HK-2 (cell line): ENCODE data around the gene UMODL1.
A peak's percentile ranks its signal among the peaks of the same experiment; 100 is the strongest.

Experiments
- DNase-seq: peaks from one replicate; pipeline ENCODE4 v3.0.0-alpha.2; 2018; ENCODE audit not compliant: unreplicated experiment

Gene UMODL1

GRCh38 chr21:42098957-42099505 lies 27.9 kb downstream of the UMODL1 start:
- no peak for DNase-seq

- DNase-seq: no peak
Measured at GRCh38 chr21:42101246-42101645, 30.1 kb downstream of the UMODL1 start.

DNA sequence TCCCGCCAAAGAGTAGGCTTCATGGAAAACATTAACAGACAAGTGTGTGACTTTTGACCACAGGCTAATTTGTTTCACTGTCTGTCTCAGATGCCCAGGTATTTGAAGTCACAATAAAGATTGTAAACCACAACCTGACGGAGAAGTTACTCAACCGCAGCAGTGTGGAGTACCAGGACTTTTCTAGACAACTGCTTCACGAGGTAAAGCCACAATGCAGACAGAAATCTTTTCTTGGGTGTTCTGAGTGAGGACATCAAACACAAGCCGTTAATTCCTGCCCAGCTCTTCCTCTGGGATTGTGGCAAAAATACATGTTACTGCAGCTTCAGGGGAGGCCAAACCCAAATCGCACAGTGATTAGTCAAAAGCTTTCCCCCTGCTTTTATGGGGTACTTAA lies 31.0 kb downstream of the UMODL1 start:
- DNase-seq: peak; percentile 42

DNA sequence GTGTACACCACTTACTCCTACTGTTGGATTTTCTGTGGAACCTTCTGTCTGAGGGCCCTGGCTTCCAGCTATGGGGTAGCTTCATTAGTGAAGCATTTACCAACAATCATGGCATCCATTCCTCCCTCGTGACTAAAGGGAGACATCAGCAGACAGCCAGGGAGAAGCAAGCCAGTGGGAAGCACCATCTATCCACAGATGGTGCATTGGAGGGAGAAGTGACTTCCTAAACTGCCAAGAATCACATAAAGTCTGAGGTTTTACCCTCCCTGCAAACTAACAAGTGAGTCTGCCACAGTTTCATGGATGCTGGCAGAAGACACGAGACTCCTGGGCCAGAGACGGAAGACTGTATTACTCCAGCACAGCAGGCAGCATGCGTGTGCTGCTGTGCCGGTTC lies 31.4 kb downstream of the UMODL1 start:
- DNase-seq: no peak

GRCh38 chr21:42102991-42103390 lies 31.9 kb downstream of the UMODL1 start:
- no peak for DNase-seq

DNA sequence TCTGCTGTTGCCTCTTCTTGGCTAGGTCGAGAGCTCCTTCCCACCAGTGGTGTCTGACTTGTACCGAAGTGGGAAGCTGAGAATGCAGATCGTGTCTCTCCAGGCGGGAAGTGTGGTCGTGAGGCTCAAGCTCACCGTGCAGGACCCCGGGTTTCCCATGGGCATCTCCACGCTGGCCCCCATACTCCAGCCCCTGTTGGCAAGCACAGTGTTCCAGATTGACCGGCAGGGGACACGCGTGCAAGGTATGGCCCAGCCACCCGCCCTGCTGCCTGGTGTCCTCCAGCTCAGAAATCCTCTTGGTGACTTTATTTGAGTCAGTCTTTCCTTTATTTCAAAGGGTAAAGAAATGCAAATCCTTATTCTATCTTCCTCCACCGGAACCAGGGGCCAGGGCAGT lies 32.7 kb downstream of the UMODL1 start:
- DNase-seq: no peak

GRCh38 chr21:42105476-42106315 lies 34.6 kb downstream of the UMODL1 start:
- DNase-seq: no peak

DNA sequence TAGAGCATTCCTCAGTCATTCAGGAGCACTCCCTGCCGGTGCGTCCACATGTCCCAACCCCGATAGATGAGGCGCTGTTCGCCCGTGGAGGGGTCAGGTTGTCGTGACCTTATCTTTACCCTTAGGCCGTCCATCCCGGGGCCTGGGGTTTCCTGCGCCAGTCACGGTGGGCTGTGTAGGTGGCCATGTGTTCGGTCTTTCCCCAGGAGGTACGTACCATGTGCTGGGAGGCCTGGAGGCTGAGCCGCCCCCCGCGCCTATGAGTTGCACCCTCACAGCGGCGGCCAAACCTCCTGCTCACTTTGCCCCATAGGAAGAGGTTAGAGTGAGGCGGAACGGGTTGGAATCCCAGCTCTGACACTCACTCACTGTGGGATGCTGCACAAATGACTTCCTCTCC lies 35.3 kb downstream of the UMODL1 start:
- DNase-seq: no peak

- DNase-seq: no peak
Measured at GRCh38 chr21:42107177-42107880, 36.2 kb downstream of the UMODL1 start.

DNA sequence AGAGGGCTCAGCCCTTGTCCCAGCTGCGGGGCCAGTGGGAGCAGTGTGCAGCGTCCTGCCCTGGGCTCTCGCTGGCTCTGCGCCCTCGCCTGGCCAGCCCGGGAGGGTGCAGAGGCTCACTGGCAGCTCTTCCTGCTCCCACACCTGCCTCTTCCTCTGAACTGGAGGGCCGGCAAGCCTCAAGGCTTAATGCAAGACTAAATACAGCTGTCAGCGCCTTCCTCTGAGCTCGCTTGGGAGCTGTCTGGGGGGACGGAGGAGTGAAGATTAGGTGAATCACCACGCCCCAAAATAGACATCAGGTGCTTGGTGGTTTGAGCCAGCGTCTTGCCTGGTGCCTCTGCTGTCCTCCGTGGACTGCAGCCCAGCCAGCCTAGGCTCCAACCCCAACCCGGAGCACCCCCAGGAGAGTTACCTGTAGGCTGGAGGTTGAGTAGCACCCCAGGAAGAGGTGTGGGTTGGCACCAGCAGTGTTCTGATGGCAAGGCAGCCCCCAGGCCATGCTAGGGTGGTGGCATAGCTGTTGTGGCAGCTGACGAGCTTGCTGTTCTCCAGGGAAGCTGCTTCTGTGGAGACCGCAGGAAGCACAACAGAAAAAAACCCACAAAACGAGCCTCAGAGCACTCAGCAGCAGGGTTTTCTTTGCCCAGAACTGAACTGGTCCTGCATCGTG lies 36.9 kb downstream of the UMODL1 start:
- DNase-seq: no peak

DNA sequence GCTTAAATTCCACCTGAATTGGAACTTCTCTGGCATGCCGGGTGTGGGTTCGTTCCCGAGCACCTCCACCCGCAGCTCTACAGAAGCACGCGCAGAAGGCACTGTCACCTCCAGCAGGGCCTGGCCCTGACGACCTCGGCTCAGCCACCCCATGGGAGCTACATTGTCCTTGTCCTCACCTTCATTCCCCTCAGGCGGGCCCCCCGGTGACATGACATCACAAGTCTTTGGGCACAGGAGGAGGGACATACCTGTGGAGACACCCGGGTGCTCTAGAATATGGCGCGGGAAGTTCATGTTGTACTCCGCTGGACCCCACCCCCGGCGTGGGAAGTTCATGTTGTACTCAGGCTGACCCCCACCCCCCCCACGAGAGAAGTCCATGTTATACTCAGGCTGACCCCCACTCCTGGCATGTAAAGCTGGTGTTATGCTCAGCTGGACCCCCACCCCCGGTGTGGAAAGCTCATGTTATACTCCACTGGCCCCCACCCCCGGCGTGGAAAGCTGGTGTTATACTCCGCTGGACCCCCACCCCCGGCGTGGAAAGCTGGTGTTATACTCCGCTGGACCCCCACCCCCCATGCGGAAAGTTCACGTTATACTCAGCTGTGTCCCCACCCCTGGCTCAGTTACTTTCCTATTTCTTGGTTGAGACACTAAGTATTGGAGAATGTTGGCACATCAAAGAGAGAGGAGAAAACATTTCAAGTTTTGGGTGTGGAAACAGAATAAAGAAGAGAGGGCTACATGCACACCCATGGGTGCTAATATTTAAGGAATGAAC lies 37.6 kb downstream of the UMODL1 start:
- DNase-seq: no peak

- DNase-seq: no peak
Measured at GRCh38 chr21:42109473-42109872, 38.4 kb downstream of the UMODL1 start.

DNA sequence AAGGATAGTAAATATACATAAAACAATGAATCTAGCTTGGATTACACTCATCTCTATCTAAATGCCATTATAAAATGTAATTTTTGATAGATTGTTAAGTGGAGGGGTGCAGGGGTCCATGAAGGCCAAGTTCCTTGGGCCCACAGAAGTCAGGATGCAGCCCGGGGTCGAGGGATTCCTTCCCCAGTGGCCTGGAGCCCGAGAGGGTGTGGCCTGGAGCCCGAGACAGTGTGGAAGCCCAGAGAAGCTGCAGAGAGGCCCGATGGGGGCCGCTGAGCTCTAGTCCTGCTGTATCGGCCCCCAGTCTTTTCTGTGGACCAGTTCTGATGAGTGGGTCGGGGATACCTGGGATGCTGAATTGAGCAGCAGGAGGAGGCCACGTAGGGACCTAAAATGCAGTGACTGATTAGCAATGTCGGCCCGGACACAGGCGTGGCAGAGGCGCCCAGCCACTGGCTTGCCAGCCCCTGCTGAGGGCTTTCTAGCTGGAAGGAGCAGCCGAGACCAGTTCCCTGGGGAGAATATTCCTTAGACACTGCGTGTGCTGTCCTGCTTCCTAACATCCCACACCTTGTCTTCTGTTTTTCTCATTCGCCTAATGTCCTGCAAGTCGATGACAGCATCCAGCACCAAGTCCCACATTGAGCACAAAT lies 38.9 kb downstream of the UMODL1 start:
- no peak for DNase-seq

DNA sequence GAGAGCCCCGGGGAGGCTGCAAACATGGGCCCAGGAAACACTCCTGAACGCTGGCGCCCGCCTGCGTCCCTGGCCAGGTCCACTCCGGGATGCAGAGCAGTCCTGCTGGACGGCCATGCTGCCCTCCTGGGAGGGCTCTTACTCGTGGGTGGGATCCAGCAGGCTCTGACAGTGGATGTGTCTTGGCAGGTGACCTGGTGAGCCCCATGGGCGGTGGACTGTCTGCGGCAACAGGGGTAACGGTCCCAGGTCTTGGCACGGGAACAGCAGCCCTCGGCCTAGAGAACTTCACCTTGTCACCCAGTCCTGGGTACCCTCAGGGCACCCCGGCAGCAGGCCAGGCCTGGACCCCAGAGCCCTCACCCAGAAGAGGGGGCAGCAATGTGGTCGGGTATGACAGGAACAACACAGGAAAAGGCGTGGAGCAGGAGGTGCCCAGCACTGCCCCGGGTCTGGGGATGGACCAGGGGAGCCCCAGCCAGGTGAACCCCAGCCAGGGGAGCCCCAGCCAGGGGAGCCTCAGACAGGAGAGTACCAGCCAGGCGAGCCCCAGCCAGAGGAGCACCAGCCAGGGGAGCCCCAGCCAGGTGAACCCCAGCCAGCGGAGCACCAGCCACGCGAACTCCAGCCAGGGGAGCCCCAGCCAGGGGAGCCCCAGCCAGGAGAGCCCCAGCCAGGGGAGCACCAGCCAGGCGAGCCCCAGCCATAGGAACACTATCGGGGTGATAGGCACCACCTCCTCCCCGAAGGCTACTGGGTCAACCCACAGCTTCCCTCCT lies 39.8 kb downstream of the UMODL1 start:
- no peak for DNase-seq

DNA sequence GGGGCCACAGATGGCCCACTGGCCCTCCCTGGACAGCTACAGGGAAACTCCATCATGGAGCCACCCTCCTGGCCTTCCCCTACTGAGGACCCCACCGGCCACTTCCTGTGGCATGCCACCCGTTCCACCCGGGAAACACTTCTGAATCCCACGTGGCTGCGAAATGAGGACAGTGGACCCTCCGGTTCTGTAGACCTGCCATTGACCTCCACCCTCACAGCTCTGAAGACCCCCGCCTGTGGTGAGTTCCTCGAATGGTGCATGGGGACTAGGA lies 40.3 kb downstream of the UMODL1 start:
- no peak for DNase-seq

GRCh38 chr21:42111811-42112210 lies 40.7 kb downstream of the UMODL1 start:
- no peak for DNase-seq

DNA sequence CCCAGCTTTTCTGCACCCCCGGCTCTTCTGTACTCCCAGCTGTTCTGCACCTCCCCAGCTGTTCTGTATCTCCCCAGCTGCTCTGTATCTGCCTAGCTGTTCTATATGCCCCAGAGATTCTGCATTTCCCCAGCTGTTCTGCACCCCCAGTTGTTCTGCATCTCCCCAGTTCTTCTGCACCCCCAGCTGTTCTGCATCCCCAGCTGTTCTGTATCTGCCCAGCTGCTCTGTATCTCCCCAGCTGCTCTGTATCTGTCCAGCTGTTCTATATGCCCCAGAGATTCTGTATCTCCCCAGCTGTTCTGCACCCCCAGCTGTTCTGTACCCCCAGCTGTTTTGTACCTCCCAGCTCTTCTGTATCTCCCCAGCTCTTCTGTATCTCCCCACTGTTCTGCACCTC lies 41.1 kb downstream of the UMODL1 start:
- no peak for DNase-seq

- no peak for DNase-seq
Measured at GRCh38 chr21:42112857-42113256, 41.7 kb downstream of the UMODL1 start.

- no peak for DNase-seq
Measured at GRCh38 chr21:42113926-42114409, 42.9 kb downstream of the UMODL1 start.

DNA sequence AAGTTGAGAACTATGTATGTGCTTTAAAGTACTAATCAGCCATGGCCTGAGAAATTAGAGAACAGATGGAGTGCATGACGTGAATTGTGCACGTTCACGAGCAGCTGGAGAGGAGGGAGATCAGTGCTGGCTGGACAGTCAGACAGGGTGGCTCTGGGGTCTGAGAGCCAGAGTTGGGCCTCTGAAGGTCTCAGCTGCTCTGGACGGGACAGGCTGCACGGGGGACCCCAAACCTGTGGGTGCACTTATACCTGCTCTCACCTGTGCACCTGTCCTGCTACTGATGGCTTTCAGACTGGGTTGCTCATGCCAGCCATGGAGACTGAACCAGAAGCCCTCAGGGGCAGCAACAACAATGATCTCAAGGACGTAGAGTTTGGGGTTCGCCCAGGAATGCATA lies 43.5 kb downstream of the UMODL1 start:
- no peak for DNase-seq
